ENCODE data around the gene FYN.
"Not testable (repeated sequence)": the region's sequence is repeated elsewhere in the genome, so short reads cannot be mapped to it uniquely, and the experiment has no call there.

FYN gene

GRCh38 chr6:111914617-111915016 is 41.4 kb upstream of the FYN start:
- no peak overlapping the region for H3K4me3 ChIP-seq (ENCODE audit: low read length)
- TF ChIP-seq CTCF (IDR thresholded peaks at IDR 0.05; ENCODE audit: insufficient read depth, low read depth, low read length, missing control alignments), result no peak
- no peak for DNase-seq (ENCODE audit: low read depth)

- DNase-seq (ENCODE audit: low read depth), result no peak
- H3K4me3 ChIP-seq (ENCODE audit: low read length), result no peak overlapping the region
- no peak for TF ChIP-seq CTCF (IDR thresholded peaks at IDR 0.05; ENCODE audit: insufficient read depth, low read depth, low read length, missing control alignments)
Measured at GRCh38 chr6:111912904-111913303, 39.7 kb upstream of the FYN start.

GRCh38 chr6:111911428-111911827 is 38.2 kb upstream of the FYN start:
- DNase-seq (ENCODE audit: low read depth), result no peak
- TF ChIP-seq CTCF (IDR thresholded peaks at IDR 0.05; ENCODE audit: insufficient read depth, low read depth, low read length, missing control alignments), result no peak

GRCh38 chr6:111909238-111909637 is 36.0 kb upstream of the FYN start:
- no peak for TF ChIP-seq CTCF (IDR thresholded peaks at IDR 0.05; ENCODE audit: insufficient read depth, low read depth, low read length, missing control alignments)
- H3K4me3 ChIP-seq (ENCODE audit: low read length), result no peak overlapping the region
- DNase-seq (ENCODE audit: low read depth), result no peak

More at GRCh38 chr6:111911428-111911827, 38.2 kb upstream of the FYN start:
- H3K4me3 ChIP-seq (ENCODE audit: low read length), result no peak overlapping the region

GRCh38 chr6:111908365-111908764 is 35.1 kb upstream of the FYN start:
- DNase-seq (ENCODE audit: low read depth); H3K4me3 ChIP-seq (ENCODE audit: low read length): not testable (repeated sequence)

- no peak for DNase-seq (ENCODE audit: low read depth)
- TF ChIP-seq CTCF (IDR thresholded peaks at IDR 0.05; ENCODE audit: insufficient read depth, low read depth, low read length, missing control alignments), result no peak
- H3K4me3 ChIP-seq (ENCODE audit: low read length), result no peak overlapping the region
Measured at GRCh38 chr6:111900735-111901134, 27.5 kb upstream of the FYN start.

- no peak for TF ChIP-seq CTCF (IDR thresholded peaks at IDR 0.05; ENCODE audit: insufficient read depth, low read depth, low read length, missing control alignments)
- no peak for DNase-seq (ENCODE audit: low read depth)
- no peak overlapping the region for H3K4me3 ChIP-seq (ENCODE audit: low read length)
Measured at GRCh38 chr6:111899531-111899930, 26.3 kb upstream of the FYN start.

- no peak for TF ChIP-seq CTCF (IDR thresholded peaks at IDR 0.05; ENCODE audit: insufficient read depth, low read depth, low read length, missing control alignments)
- H3K4me3 ChIP-seq (ENCODE audit: low read length), result no peak overlapping the region
- DNase-seq (ENCODE audit: low read depth), result no peak
Measured at GRCh38 chr6:111898452-111898851, 25.2 kb upstream of the FYN start.
